Testis (tissue), 3 donors: ENCODE data around the gene FOXD2. TPM values are rescaled to one million over a fixed set of nuclear protein-coding genes. Genes with fewer than 3 reads are reported as not detected.

Source experiments
- DNase-seq: peaks from one replicate; pipeline ENCODE4 v3.0.0-alpha.2; 2019
- H3K27ac ChIP-seq, 2 donors: fragments of 200-600 bp; sonication (generic); one replicate each; pipeline ENCODE4 v1.5.1; 2019
- H3K27me3 ChIP-seq: fragments of 200-600 bp; sonication (generic); one replicate; pipeline ENCODE4 v1.5.1; 2019
- H3K36me3 ChIP-seq: fragments of 200-600 bp; sonication (generic); one replicate; pipeline ENCODE4 v1.5.1; 2017; ENCODE audit warnings: low read depth; ENCODE audit errors: missing control alignments
- H3K4me1 ChIP-seq: fragments of 200-600 bp; sonication (generic); one replicate; pipeline ENCODE4 v1.5.1; 2019
- H3K4me3 ChIP-seq, 2 donors: fragments of 200-600 bp; sonication (generic); one replicate each; pipeline ENCODE4 v1.5.1; 2017 to 2019
- H3K9me3 ChIP-seq: fragments of 200-600 bp; sonication (generic); one replicate; pipeline ENCODE4 v1.5.1; 2017
- CTCF ChIP-seq, 3 experiments: fragments of 450-650 bp in 2 of 3; fragments of 200-600 bp in 1 of 3; sonication (generic) in 1 of 3; IDR thresholded peaks; one replicate each; pipeline ENCODE4 v1.5.1; 2016 to 2019; ENCODE audit warnings: antibody characterized with exemption in 3 of 3, mild to moderate bottlenecking in 2 of 3, moderate library complexity in 1 of 3
- POLR2A ChIP-seq: fragments of 450-650 bp; IDR thresholded peaks from one replicate; pipeline ENCODE4 v1.6.1; 2017; ENCODE audit warnings: antibody characterized with exemption, mild to moderate bottlenecking, moderate library complexity
- WGBS, 2 donors: methylation state at CpG; one replicate each; pipeline ENCODE4 v1.1.5; 2018; 5-methylcytosine and 5-hydroxymethylcytosine counted together
- intact Hi-C: fragments of 100-400 bp; cut with DNase I; formaldehyde crosslinking; loops from one replicate; pipeline ENCODE4 v1.15.1; 2023; ENCODE audit warnings: low total_unique reads
- polyA plus RNA-seq: library from polyadenylated mRNA; stranded (reverse); fragments of 350-450 nt; fragmentation: Illumina TruSeq; extraction: RNeasy Lipid Tissue Mini Kit (QIAGEN cat#74804); gene quantifications from one replicate; pipeline ENCODE4 v1.2.3, GENCODE V29; 2014; ENCODE audit warnings: low read depth, low replicate concordance; ENCODE audit not compliant: insufficient read depth
- total RNA-seq, 2 donors: library from RNA; depleted of rRNA; stranded (reverse); fragments of >200 nt; gene quantifications; one replicate each; pipeline ENCODE4 v1.2.3, GENCODE V29; 2016

FOXD2 gene
- total and polyA plus RNA-seq, 3 donors from 2014 or later, result 0.26 to 1.3 (median 0.99) TPM

- WGBS, 2 donors, result 79 to 81% methylated on average over 5 of the region's 5 CpGs
These were observed 44.7 kb upstream of the FOXD2 start for GRCh38 chr1:47393141-47393540.

DNA sequence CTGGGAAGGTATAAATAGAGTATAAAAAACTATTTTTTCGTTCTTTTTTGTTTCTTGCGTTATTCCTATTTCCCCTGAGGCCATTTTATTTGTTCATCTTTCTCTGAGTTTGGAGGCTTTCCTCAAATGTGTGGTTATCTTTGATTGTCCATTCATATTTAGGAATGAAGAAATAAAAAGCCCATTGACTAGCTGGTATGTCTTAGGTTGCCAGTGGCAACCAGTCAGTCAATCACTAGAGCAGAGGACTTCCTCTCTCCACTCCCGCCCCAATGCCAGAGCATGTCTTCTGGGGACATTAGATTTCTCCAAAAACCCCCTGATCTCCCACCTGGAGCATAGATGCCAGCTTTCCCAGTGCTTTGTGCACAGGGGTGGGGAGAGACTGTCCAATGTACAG is 42.4 kb upstream of the FOXD2 start:
- Histone ChIP-seq H3K9me3 (no peaks in the 10 kb centered on the region), H3K4me3 (no peak overlapping the region), H3K4me1 (no peaks in the 10 kb centered on the region), H3K27me3 (no peaks in the 10 kb centered on the region), H3K27ac (no peak overlapping the region), H3K36me3 (no peaks in the 10 kb centered on the region)
- DNase-seq, result no peak
- WGBS, 2 donors, result 88 to 89% methylated on average over 3 of the region's 3 CpGs
- no peak for TF ChIP-seq POLR2A
- no peak for TF ChIP-seq CTCF (IDR thresholded peaks at IDR 0.05)
- intact Hi-C loops, result no loop called here

More at GRCh38 chr1:47393141-47393540, 44.7 kb upstream of the FOXD2 start:
- H3K4me3 ChIP-seq, result no peak overlapping the region
- no peaks in the 10 kb centered on the region for H3K9me3 ChIP-seq
- TF ChIP-seq POLR2A, result no peak
- TF ChIP-seq CTCF (IDR thresholded peaks at IDR 0.05), result no peak
- H3K36me3 ChIP-seq, result no peaks in the 10 kb centered on the region
- no peaks in the 10 kb centered on the region for H3K4me1 ChIP-seq
- intact Hi-C loops, result no loop called here
- no peak for DNase-seq
- H3K27ac ChIP-seq, result no peak overlapping the region
- no peaks in the 10 kb centered on the region for H3K27me3 ChIP-seq

DNA sequence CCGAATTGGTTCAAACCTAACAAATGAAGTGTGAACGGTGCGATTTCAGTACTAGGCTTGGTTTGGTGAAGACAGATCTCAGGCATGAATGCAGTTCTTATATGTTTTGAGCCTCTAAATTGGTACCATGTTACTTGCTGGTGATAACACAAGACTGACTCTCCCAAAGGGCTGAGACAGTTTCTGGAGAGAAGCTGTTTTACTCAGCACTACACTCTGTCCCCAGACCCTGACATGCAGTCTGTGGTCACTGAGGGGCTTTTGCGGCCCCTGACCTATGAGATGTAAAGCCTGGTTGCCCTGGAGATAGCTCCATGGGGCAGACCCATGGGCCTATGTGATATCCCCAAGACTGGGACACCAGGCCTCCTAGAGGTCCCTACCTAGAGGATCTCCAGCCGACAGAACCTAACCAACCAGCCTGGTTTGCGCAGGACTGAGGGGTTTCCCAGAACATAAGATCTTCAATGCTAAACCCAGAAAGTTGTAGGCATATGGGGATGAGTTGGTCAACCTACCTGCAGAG is 41.1 kb upstream of the FOXD2 start:
- Histone ChIP-seq H3K4me1 (no peaks in the 10 kb centered on the region), H3K36me3 (no peaks in the 10 kb centered on the region), H3K27ac (no peak overlapping the region), H3K9me3 (no peaks in the 10 kb centered on the region), H3K27me3 (no peaks in the 10 kb centered on the region), H3K4me3 (no peak overlapping the region)
- no peak for DNase-seq
- intact Hi-C loops, result no loop called here
- TF ChIP-seq POLR2A (no peak), CTCF (IDR thresholded peaks at IDR 0.05) (no peak)
- 92 to 95% methylated on average over 6 of the region's 6 CpGs for WGBS, 2 donors

DNA sequence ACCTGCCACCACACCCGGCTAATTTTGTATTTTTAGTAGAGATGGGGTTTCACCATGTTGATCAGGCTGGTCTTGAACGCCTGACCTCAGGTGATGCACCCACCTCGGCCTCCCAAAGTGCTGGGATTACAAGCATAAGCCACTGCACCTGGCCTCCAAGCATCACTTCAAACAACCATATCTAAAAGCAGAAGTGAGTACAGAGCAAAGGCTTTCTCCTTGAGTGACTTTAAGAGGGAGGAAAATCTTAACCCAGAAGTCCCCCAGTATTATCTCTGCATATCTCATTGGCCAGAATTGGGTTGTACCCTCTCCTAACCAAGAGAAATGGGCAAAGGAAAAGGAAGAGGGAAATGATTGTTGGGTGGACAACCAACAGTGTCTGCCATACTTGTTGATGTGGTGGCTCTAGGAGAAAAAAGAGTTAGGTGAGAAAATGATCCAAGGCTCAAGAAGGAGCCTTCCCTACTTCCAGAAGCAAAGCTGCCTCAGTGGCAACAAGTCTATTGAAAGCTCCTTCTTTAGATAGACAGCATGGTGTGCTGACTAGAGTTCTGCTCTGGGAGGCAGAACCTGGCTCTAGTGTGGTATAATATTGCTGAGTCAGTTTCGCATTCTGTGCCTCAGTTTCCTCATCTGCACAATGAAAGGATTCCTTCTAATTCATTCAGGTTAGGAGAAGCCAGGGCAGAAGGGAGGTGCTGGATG is 38.6 kb upstream of the FOXD2 start:
- no peak overlapping the region for H3K27ac ChIP-seq
- intact Hi-C loops, result no loop called here
- TF ChIP-seq POLR2A (no peak), CTCF (IDR thresholded peaks at IDR 0.05) (no peak)
- DNase-seq, result no peak
- H3K4me3 ChIP-seq, result no peak overlapping the region
- 84 to 96% methylated on average over 4 of the region's 4 CpGs for WGBS, 2 donors
- no peaks in the 10 kb centered on the region for H3K4me1 ChIP-seq
- H3K27me3 ChIP-seq, result no peaks in the 10 kb centered on the region
- H3K9me3 ChIP-seq, result no peaks in the 10 kb centered on the region
- no peaks in the 10 kb centered on the region for H3K36me3 ChIP-seq

DNA sequence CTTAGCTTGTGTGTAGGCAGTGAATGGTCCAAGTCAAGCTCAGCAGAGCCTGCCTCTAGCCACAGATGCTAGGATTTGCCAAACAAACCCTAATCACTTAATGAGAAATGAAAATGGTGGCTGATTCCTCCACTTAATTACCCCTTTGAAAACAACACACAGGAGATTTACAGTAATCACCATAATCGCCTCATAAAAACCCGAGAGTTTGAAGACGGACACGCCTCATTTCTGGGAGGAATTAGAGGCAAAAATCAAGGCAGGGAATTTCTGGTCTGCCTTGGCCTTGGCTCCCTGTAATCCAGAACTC is 38.0 kb upstream of the FOXD2 start:
- no peaks in the 10 kb centered on the region for H3K36me3 ChIP-seq
- WGBS, 2 donors, result 91 to 93% methylated on average over 4 of the region's 4 CpGs
- H3K9me3 ChIP-seq, result no peaks in the 10 kb centered on the region
- intact Hi-C loops, result no loop called here
- no peak for DNase-seq
- no peak for TF ChIP-seq CTCF (IDR thresholded peaks at IDR 0.05)
- no peak for TF ChIP-seq POLR2A
- H3K27ac ChIP-seq, result no peak overlapping the region
- no peaks in the 10 kb centered on the region for H3K27me3 ChIP-seq
- H3K4me3 ChIP-seq, result no peak overlapping the region
- H3K4me1 ChIP-seq, result no peaks in the 10 kb centered on the region
